HG02885 (cell line): Measurements from ENCODE around the gene C22orf39.

Experiments
- ATAC-seq: cut with Tn5 transposase; IDR thresholded peaks from one replicate; pipeline ENCODE4 v1.9.1; 2021; ENCODE audit warnings: mild to moderate bottlenecking; ENCODE audit not compliant: unreplicated experiment, poor library complexity

Gene C22orf39

GRCh38 chr22:19405652-19406051, 41.9 kb downstream of the C22orf39 start:
- no peak for ATAC-seq

- no peak for ATAC-seq
Observed at GRCh38 chr22:19405133-19405532, 42.4 kb downstream of the C22orf39 start.

GRCh38 chr22:19404676-19405075, 42.8 kb downstream of the C22orf39 start:
- no peak for ATAC-seq

GRCh38 chr22:19402642-19403191, 44.8 kb downstream of the C22orf39 start:
- no peak for ATAC-seq

- no peak for ATAC-seq
Observed at GRCh38 chr22:19401483-19401882, 46.0 kb downstream of the C22orf39 start.

- ATAC-seq = no peak
Observed at GRCh38 chr22:19400881-19401280, 46.6 kb downstream of the C22orf39 start.

GRCh38 chr22:19398652-19399051, 48.9 kb downstream of the C22orf39 start:
- ATAC-seq = no peak

- no peak for ATAC-seq
Observed at GRCh38 chr22:19398206-19398605, 49.3 kb downstream of the C22orf39 start.

GRCh38 chr22:19397734-19398104, 49.8 kb downstream of the C22orf39 start:
- ATAC-seq = no peak

- ATAC-seq = no peak
Observed at GRCh38 chr22:19396934-19397733, 50.4 kb downstream of the C22orf39 start.

- no peak for ATAC-seq
Observed at GRCh38 chr22:19396561-19396933, 51.0 kb downstream of the C22orf39 start.

GRCh38 chr22:19395276-19395675, 52.2 kb downstream of the C22orf39 start:
- ATAC-seq = no peak

- no peak for ATAC-seq
Observed at GRCh38 chr22:19394274-19395050, 53.0 kb downstream of the C22orf39 start.

- no peak for ATAC-seq
Observed at GRCh38 chr22:19393704-19394103, 53.8 kb downstream of the C22orf39 start.
